K562 (cell line): ENCODE data around the gene CSTPP1.

ENCODE experiments used
- PRPF4 ChIP-seq: fragments of 200-400 bp; formaldehyde crosslinking; IDR thresholded peaks from one replicate; pipeline ENCODE4 v1.6.1; 2017; ENCODE audit warnings: low read length, low read depth, mild to moderate bottlenecking; ENCODE audit not compliant: insufficient read depth, poor library complexity, severe bottlenecking
- RBM15 ChIP-seq: fragments of 200-400 bp; formaldehyde crosslinking; IDR thresholded peaks from 2 replicates; pipeline ENCODE4 v1.6.1; 2018; ENCODE audit warnings: mild to moderate bottlenecking, low read length, moderate library complexity; ENCODE audit not compliant: insufficient read depth
- TF ChIP-seq, protein P1 (sequence below), 3 experiments: IDR thresholded peaks in 2 of 3; conservative IDR thresholded peaks in 1 of 3; 2 replicates each; pipeline ENCODE4 v1.5.1; 2011 to 2012; ENCODE audit warnings: low read length in 3 of 3, mild to moderate bottlenecking in 3 of 3, control low read depth in 2 of 3, improper control_type of control experiment in 1 of 3, inconsistent platforms in 1 of 3, low read depth in 1 of 3, mixed read lengths in 1 of 3, moderate library complexity in 1 of 3; ENCODE audit not compliant: insufficient read depth in 2 of 3

- TF ChIP-seq PRPF4 (no peak), RBM15 (no peak)
- TF ChIP-seq, protein P1, sequence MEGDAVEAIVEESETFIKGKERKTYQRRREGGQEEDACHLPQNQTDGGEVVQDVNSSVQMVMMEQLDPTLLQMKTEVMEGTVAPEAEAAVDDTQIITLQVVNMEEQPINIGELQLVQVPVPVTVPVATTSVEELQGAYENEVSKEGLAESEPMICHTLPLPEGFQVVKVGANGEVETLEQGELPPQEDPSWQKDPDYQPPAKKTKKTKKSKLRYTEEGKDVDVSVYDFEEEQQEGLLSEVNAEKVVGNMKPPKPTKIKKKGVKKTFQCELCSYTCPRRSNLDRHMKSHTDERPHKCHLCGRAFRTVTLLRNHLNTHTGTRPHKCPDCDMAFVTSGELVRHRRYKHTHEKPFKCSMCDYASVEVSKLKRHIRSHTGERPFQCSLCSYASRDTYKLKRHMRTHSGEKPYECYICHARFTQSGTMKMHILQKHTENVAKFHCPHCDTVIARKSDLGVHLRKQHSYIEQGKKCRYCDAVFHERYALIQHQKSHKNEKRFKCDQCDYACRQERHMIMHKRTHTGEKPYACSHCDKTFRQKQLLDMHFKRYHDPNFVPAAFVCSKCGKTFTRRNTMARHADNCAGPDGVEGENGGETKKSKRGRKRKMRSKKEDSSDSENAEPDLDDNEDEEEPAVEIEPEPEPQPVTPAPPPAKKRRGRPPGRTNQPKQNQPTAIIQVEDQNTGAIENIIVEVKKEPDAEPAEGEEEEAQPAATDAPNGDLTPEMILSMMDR (IDR thresholded peaks at IDR 0.05 in 2 of 3, conservative IDR thresholded peaks at IDR 0.05 in 1 of 3; ENCODE audit: insufficient read depth in 2 of 3, low read depth in 1 of 3, low read length in 3 of 3): no peak
Observed at GRCh38 chr11:46952553-46952952, 16.0 kb downstream of the CSTPP1 start.
